Heart right ventricle (tissue), 16 donors: ENCODE data around the gene RNASE2. TPM values are rescaled to one million over a fixed set of nuclear protein-coding genes. Genes with fewer than 3 reads are reported as not detected.

Experiments used
- ATAC-seq, 8 donors: fragments of 200-7000 bp; cut with Tn5 transposase; one replicate each; pipeline ENCODE4 v1.9.1; 2020; ENCODE audit warnings: mild to moderate bottlenecking in 8 of 8, moderate library complexity in 8 of 8, moderate number of reproducible peaks in 1 of 8
- DNase-seq, 2 donors: peaks; one replicate each; pipeline ENCODE4 v3.0.0-alpha.2; 2020
- H3K27ac ChIP-seq, 10 donors: fragments of 200-600 bp; sonication (generic) in 2 of 10; one replicate each; pipeline versions ENCODE4 v1.5.0 to v1.8.0; 2020 to 2022; ENCODE audit warnings: mild to moderate bottlenecking in 3 of 10
- H3K27me3 ChIP-seq, 7 donors: fragments of 200-600 bp; one replicate each; pipeline ENCODE4 v1.8.0; 2021 to 2022; ENCODE audit warnings: mild to moderate bottlenecking in 2 of 7
- H3K36me3 ChIP-seq, 9 donors: fragments of 200-600 bp; sonication (generic) in 1 of 9; one replicate each; pipeline versions ENCODE4 v1.5.0 to v1.8.0; 2020 to 2022; ENCODE audit warnings: mild to moderate bottlenecking in 2 of 9
- H3K4me1 ChIP-seq, 9 donors: fragments of 200-600 bp; sonication (generic) in 1 of 9; one replicate each; pipeline versions ENCODE4 v1.5.0 to v1.8.0; 2020 to 2022; ENCODE audit warnings: mild to moderate bottlenecking in 4 of 9
- H3K4me3 ChIP-seq, 10 donors: fragments of 200-600 bp; sonication (generic) in 2 of 10; one replicate each; pipeline versions ENCODE4 v1.5.0 to v1.8.0; 2020 to 2022; ENCODE audit warnings: mild to moderate bottlenecking in 7 of 10, moderate library complexity in 2 of 10
- H3K9me3 ChIP-seq, 11 donors: fragments of 200-600 bp in 10 of 11; sonication (generic) in 2 of 11; one replicate each; pipeline versions ENCODE4 v1.5.0 to v1.8.0; 2013 to 2022; ENCODE audit warnings: mild to moderate bottlenecking in 2 of 11, control low read depth in 1 of 11, moderate library complexity in 1 of 11
- WGBS, 2 donors: extraction: QIAGEN DNeasy Blood & Tissue Kit; methylation state at CpG; one replicate each; pipeline ENCODE4 v1.1.7; 2013; ENCODE audit warnings: inconsistent platforms in 1 of 2; 5-methylcytosine and 5-hydroxymethylcytosine counted together
- intact Hi-C, 10 donors: fragments of 100-400 bp; cut with DNase I; formaldehyde crosslinking; loops; one replicate each; pipeline versions ENCODE4 v1.11.1 to v1.14.2; 2022
- polyA plus RNA-seq, 2 donors: library from polyadenylated mRNA; stranded (reverse); fragments of 200-250 nt; gene quantifications; one replicate each; pipeline ENCODE4 v1.2.3, GENCODE V29; 2013
- total RNA-seq, 10 donors: library from RNA; stranded (reverse); fragmentation: NEBNext Ultra II Directional in 3 of 10; extraction: Animal tissue kit (Norgen Biotek cat#: 25700) in 3 of 10; gene quantifications; one replicate each; pipeline versions ENCODE4 v1.2.1 to v1.2.4, GENCODE V29; 2021 to 2023
- TF ChIP-seq, protein P1 (sequence below), 9 donors: fragments of 200-600 bp; sonication (generic) in 2 of 9; IDR thresholded peaks; one replicate each; pipeline versions ENCODE4 v1.5.0 to v1.8.0; 2021 to 2022; ENCODE audit warnings: antibody characterized with exemption in 9 of 9, mild to moderate bottlenecking in 5 of 9, moderate library complexity in 1 of 9
- donor health status: Arrhythmogenic right ventricular cardiomyopathy.
- donor health status: ischemic (EF 13 %, LVEDD 7.1; RV severe dilation, severe dysfunction).
- donor health status: healthy with polysubstance abuse.
- donor health status: DM: no; HTN: yes; CAD: no.
- donor health status: DM: no; HTN: no; CAD: no.
- donor health status: ischemic (EF 25% LVEDD 6.9; RV normal size, moderate dysfunction).
- donor health status: ischemic (EF 25% LVEDD 5.7; RV mildly dilated, moderate dysfunction).
- donor health status: healthy.
- donor health status: DM: yes; HTN: yes; CAD: no.
- donor health status: Ischemic cardiomyopathy.
- donor health status: ischemic (EF 35%, LVEDD 5.7; RV mildly dilated, moderate dysfunction).
- donor health status: nonischemic (EF 11% LVEDD 7.7; RV severe dilation, severe dysfunction).
- donor health status: DM: yes; HTN: yes; CAD: no.
- donor health status: PGD.
- donor health status: ischemic (EF 29% LVEDD 5.4; RV normal size, mild dysfunction).
- donor health status: nonischemic (EF 23%, LVEDD 6.1; RV moderate dilation, normal function).

The RNASE2 gene
- total and polyA plus RNA-seq, 12 donors, result 1.2 to 7.8 (median 3.7) TPM; not detected in 6

- 69 to 84% methylated on average over 4 of the region's 4 CpGs for WGBS, 2 donors
These were observed 41.8 kb downstream of the RNASE2 start for GRCh38 chr14:20997115-20997514.

GRCh38 chr14:20997564-20997963, 42.3 kb downstream of the RNASE2 start:
- intact Hi-C loops, result no loop called here
- no peak for ATAC-seq
- TF ChIP-seq, protein P1, sequence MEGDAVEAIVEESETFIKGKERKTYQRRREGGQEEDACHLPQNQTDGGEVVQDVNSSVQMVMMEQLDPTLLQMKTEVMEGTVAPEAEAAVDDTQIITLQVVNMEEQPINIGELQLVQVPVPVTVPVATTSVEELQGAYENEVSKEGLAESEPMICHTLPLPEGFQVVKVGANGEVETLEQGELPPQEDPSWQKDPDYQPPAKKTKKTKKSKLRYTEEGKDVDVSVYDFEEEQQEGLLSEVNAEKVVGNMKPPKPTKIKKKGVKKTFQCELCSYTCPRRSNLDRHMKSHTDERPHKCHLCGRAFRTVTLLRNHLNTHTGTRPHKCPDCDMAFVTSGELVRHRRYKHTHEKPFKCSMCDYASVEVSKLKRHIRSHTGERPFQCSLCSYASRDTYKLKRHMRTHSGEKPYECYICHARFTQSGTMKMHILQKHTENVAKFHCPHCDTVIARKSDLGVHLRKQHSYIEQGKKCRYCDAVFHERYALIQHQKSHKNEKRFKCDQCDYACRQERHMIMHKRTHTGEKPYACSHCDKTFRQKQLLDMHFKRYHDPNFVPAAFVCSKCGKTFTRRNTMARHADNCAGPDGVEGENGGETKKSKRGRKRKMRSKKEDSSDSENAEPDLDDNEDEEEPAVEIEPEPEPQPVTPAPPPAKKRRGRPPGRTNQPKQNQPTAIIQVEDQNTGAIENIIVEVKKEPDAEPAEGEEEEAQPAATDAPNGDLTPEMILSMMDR (IDR thresholded peaks at IDR 0.05), result no peak

More at GRCh38 chr14:20997115-20997514, 41.8 kb downstream of the RNASE2 start:
- H3K36me3 ChIP-seq, result peaks cover 0 to 60% (median 52%) of the 10 kb centered on the region in 9 donors
- peaks cover 0 to 2% (median 0%) of the 10 kb centered on the region in 9 donors for H3K4me1 ChIP-seq
- no peak overlapping the region for H3K4me3 ChIP-seq
- DNase-seq, result no peak
- H3K27ac ChIP-seq, result no peak overlapping the region
- ATAC-seq, result no peak
- no peaks in the 10 kb centered on the region for H3K27me3 ChIP-seq
- intact Hi-C loops, result no loop called here
- no peaks in the 10 kb centered on the region for H3K9me3 ChIP-seq
- TF ChIP-seq, protein P1 (IDR thresholded peaks at IDR 0.05), result no peak

DNA sequence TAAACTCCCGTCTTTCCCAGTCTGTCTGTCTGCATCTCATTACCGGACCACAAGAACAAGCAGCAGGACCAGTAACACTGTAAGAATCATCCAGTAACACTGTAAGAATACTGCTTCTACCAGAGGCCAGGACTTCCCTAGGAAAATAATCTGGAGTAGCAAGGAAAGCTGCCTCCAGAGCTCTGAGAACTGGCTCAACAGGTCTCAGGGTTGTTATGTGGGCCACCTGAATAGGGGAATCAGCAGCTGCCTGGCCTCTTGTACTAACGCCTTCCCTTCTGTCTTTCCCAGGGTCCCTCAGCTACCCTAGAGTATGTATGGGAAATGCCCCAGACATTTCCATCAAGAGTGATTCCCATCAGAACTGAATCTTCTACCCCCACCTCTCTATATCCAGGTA, 42.9 kb downstream of the RNASE2 start:
- Histone ChIP-seq H3K9me3 (no peaks in the 10 kb centered on the region), H3K27ac (no peak overlapping the region), H3K4me1 (peaks cover 0 to 6% (median 0%) of the 10 kb centered on the region in 9 donors), H3K27me3 (no peaks in the 10 kb centered on the region), H3K4me3 (no peak overlapping the region), H3K36me3 (peaks cover 0 to 50% (median 42%) of the 10 kb centered on the region in 9 donors)
- DNase-seq (no peak), ATAC-seq (no peak)
- intact Hi-C loops, result no loop called here
- 74 to 78% methylated on average over 3 of the region's 3 CpGs for WGBS, 2 donors
- TF ChIP-seq, protein P1 (IDR thresholded peaks at IDR 0.05), result no peak

More at GRCh38 chr14:20997564-20997963, 42.3 kb downstream of the RNASE2 start:
- Histone ChIP-seq H3K9me3 (no peaks in the 10 kb centered on the region), H3K36me3 (peaks cover 0 to 55% (median 48%) of the 10 kb centered on the region in 9 donors), H3K4me1 (peaks cover 0 to under 1% (median 0%) of the 10 kb centered on the region in 9 donors), H3K4me3 (no peak overlapping the region), H3K27ac (no peak overlapping the region), H3K27me3 (no peaks in the 10 kb centered on the region)
- no peak for DNase-seq
- 84 to 85% methylated on average over 6 of the region's 6 CpGs for WGBS, 2 donors

- WGBS, 2 donors, result 57 to 60% methylated on average over 6 of the region's 6 CpGs
- intact Hi-C loops, result no loop called here
These were observed 43.5 kb downstream of the RNASE2 start, which contains the start of gene SLC39A2 for GRCh38 chr14:20998674-20999366. SLC39A2 (plus strand) TSS chr14:20999293; CDS start chr14:20999447, 154 bp downstream.

More at GRCh38 chr14:20998674-20999366, 43.5 kb downstream of the RNASE2 start, which contains the start of gene SLC39A2:
- no peak within 1 kb of the TSS for H3K4me3 ChIP-seq
- TF ChIP-seq, protein P1 (IDR thresholded peaks at IDR 0.05), result no peak
- H3K36me3 ChIP-seq, result peaks cover 0 to 43% (median 35%) of the 10 kb centered on the region in 9 donors
- ATAC-seq, result peak; percentile 31 to 69 (median 57)
- no peaks in the 10 kb centered on the region for H3K27me3 ChIP-seq
- H3K9me3 ChIP-seq, result no peaks in the 10 kb centered on the region
- H3K4me1 ChIP-seq, result peaks cover 0 to 13% (median 0%) of the 10 kb centered on the region in 9 donors
- peak; percentile 25 to 45 for DNase-seq
- H3K27ac ChIP-seq, result no peak within 1 kb of the TSS
